Activated T-helper 9 cell treated with anti-CD3 and anti-CD28 coated beads, Interleukin-2, amount 50 U/mL, for 16 hours (primary cell): Measurements from ENCODE around the gene WDR64.
"Not testable (repeated sequence)": the region's sequence is repeated elsewhere in the genome, so short reads cannot be mapped to it uniquely, and the experiment has no call there.

Experiments used
- DNase-seq: peaks from one replicate; pipeline ENCODE4 v3.0.0-alpha.2; 2020; ENCODE audit warnings: low read depth

The WDR64 gene

DNA sequence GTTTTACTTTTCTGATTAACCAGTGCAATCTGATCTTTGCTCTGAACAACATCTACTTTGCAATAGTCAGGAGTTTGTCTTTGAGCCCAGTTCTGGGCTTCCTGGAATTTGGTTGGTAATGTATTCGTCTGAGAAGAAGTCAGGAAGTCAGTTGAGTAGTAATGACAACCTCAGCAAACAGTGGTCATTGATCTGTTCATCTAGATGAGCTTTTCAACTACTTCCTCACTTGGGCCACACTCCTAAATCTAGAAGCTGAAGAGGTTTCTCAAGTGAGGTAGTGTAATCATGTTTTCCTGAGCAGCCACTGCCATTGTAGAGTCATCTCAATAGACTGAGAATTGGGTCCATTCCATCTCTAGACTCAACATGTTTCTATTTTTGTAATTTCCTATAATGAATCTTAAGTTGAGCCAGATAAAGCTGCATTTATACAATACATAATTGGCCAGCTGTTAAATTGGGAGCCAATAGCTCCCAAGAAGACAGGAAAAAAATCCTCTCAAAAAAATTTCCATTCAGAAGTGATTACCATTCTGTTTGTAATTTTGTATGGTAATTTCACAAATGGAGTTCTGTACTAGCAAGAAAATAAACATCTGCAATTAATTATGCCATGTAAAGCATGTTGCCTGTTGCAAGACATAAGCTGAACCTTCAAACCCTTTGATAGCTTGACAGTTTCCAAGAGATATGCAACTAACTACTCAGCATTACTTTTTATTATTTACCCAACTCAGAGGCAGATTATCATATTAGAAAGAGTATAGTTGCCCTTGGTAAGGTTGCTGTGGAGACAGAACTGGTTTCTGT, 49.6 kb downstream of the WDR64 start:
- no peak for DNase-seq

- DNase-seq: no peak
Measured at GRCh38 chr1:241702442-241703373, 50.6 kb downstream of the WDR64 start.

GRCh38 chr1:241703739-241704138, 51.7 kb downstream of the WDR64 start:
- not testable (repeated sequence) for DNase-seq

GRCh38 chr1:241706257-241706656, 54.2 kb downstream of the WDR64 start:
- DNase-seq: no peak

- no peak for DNase-seq
Measured at GRCh38 chr1:241706967-241707366, 54.9 kb downstream of the WDR64 start.

DNA sequence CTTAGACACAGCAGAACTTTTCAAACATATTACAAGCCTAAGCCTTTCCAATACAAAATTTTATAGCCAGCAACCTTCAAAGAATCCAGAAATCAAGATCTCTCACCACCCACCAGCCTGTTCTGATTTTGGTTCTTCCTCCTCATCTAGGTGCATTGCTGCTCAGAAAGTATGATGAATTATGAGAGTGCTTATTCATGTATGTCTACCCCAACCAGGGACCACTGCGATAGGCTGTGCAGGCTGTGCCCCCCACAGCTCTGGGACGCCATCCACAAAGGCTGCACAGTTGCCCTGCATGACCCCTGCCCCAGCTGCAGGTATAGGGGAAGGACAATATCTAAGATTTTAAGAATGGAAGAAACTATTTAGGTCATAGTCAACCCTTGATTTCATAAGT, 55.4 kb downstream of the WDR64 start:
- DNase-seq: no peak

GRCh38 chr1:241711326-241711725, 59.2 kb downstream of the WDR64 start:
- no peak for DNase-seq

GRCh38 chr1:241713316-241713715, 61.2 kb downstream of the WDR64 start:
- no peak for DNase-seq

- no peak for DNase-seq
Measured at GRCh38 chr1:241714321-241715218, 62.5 kb downstream of the WDR64 start.

DNA sequence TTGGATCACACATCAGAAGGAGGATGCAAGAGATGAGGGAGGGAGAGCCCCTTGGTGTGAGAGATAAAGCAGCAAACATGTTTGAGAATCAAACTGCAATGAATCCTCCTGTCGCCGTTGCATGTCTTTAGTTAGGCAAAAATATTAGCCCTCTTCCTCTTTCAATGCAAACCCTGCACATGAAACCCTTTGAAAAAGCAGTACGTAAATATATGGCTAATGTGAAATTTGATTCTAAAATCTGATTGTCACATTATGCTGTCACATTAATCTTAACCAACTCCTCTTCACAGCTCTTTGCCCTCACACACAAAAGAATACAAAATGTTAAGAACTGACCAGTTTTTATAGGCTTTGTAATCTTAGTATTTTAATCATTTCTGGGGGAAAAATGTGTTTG, 63.4 kb downstream of the WDR64 start:
- DNase-seq: no peak

GRCh38 chr1:241715956-241716355, 63.9 kb downstream of the WDR64 start:
- no peak for DNase-seq

- no peak for DNase-seq
Measured at GRCh38 chr1:241716915-241717656, 65.0 kb downstream of the WDR64 start.

DNA sequence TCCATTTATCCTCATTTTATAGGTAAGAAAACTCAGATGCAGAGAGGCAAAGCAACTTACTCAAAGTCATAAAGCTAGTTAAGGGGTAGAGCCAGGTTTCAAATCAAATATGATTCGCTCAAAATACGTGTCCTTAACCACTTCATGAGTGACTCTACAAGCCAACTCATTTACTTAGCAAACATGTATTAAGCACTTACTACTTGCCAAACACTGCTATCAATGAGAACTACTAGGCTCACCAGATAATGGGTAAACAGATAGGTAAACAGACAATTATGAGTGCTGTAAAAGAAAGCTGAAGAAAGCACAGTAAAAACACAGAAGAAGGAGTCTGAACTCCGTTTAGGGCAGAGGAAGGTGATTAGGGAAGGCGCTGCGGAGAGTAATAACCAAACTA, 65.9 kb downstream of the WDR64 start:
- no peak for DNase-seq

DNA sequence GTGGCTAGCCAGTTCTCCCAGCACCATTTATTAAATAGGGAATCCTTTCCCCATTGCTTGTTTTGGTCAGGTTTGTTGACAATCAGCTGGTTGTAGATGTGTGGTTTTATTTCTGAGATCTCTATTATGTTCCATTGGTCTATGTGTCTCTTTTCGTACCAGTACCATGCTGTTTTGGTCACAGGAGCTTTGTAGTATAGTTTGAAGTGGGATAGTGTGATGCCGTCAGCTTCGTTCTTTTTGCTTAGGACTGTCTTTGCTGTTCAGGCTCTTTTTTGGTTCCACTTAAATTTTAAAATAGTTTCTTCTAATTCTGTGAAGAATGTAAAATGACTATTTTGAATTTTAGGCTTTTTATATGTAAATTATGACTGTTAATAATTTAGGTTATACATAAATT, 68.9 kb downstream of the WDR64 start:
- no peak for DNase-seq

GRCh38 chr1:241722947-241723346, 70.9 kb downstream of the WDR64 start:
- no peak for DNase-seq

DNA sequence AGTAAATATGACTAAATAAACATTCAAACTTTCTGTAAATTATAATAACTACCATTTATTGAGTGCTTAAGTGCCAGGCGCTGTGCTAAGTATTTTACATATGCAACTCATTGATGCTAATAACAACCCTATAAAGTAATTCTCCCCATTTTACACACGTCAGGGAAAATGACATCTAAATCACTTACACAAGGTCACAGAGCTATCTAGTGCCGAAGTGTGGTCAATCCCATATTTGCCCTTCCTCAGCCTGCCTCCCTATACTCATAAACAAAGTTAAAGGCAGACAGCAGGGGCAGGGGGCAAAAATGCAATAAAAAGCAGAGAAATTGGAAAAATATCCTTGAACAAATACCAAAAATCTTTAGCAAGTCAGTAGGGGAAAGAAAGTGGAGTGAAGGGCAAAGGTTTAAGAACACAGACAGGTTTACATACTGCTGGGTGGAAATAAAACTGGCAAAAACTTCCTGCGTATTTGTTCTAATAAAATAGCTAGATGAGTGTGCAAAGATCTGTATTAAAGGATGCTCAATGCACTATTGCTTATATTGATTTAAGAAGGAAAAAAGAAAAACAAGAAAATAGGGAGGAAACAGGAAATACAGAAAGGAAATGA, 72.8 kb downstream of the WDR64 start:
- no peak for DNase-seq

GRCh38 chr1:241730031-241730430, 78.0 kb downstream of the WDR64 start:
- DNase-seq: no peak

DNA sequence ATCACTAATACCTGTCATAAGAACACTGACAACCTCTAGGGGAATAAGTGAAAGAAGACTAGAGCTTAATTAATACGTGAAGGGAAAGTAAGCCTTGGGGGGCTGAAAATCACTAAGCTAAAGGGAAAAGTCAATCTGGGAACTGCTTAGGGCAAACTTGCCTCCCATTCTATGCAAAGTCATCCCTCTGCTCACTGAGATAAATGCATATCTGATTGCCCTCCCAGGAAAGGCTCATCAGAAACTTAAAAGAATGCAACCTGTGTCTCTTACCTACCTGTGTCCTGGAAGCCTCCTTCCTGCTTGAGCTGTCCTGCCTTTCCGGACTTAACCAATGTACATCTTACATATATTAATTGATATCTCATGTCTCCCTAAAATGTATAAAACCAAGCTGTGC, 81.8 kb downstream of the WDR64 start:
- DNase-seq: no peak

DNA sequence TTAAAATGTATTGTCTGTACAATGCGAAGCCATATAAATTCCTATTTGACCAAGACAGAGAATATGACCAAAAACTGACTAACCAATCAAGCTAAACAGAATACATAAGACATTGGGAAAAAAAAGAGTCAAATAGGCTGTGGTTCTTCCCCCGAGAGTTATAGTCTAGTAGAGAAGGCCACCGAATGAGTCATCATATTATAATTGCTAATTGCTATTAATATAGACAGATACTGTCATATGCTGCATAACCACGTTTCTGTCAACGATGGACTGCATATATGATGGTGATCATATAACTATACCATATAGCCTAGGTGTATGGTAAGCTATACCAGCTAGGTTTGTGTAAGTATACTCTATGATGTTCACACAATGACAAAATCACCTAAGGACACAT, 82.5 kb downstream of the WDR64 start:
- no peak for DNase-seq

DNA sequence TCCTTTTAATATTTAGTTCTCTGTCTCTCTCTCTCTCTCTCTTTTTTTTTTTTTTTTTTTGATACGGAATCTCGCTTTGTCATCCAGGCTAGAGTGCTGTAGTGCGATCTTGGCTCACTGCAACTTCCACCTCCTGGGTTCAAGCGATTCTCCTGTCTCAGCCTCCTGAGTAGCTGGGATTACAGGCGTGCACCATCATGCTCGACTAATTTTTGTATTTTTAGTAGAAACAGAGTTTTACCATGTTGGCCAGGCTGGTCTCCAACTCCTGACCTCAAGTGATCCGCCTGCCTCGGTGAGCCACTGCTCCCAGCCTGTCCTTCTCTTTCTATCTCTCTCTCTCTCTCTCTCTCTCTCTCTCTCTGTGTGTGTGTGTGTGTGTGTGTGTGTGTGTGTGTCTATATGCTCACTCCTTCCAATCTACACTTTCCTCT, 83.4 kb downstream of the WDR64 start:
- DNase-seq: not testable (repeated sequence)

- no peak for DNase-seq
Measured at GRCh38 chr1:241736387-241736786, 84.3 kb downstream of the WDR64 start.
